Endothelial cell of umbilical vein (primary cell): ENCODE measurements around the gene LRP2BP. TPM values are rescaled to one million over a fixed set of nuclear protein-coding genes. Genes with fewer than 3 reads are reported as not detected.

Experiments used
- BruUV-seq: library from RNA; stranded (reverse); fragments of 400-500 nt; replicated peaks from 2 replicates; lab custom pipeline; 2021; lab: Mats Ljungman, UMichigan
- CTCF ChIA-PET: fragments of 300-600, 350-600 bp; sonication (Branson Sonifier 250); formaldehyde crosslinking; loops from one replicate; lab custom pipeline; 2021; ENCODE audit warnings: antibody characterized with exemption, inconsistent platforms; lab: Charles Lee
- POLR2A ChIA-PET: fragments of 300-600, 350-600 bp; sonication (Branson Sonifier 250); formaldehyde crosslinking; loops from one replicate; lab custom pipeline; 2021; ENCODE audit warnings: antibody characterized with exemption, inconsistent platforms; lab: Charles Lee
- DNase-seq: peaks from one replicate; pipeline ENCODE4 v3.0.0-alpha.2; 2011; ENCODE audit warnings: low read depth, low spot score
- FAIRE-seq: peaks from 2 replicates; lab custom pipeline; 2011; peaks lifted over from hg19 to GRCh38; lab: Jason Lieb, UNC
- H2AFZ ChIP-seq: 2 replicates; pipeline ENCODE4 v1.6.0; 2012; ENCODE audit warnings: low read depth, low read length, control low read depth, inconsistent platforms
- H3K27ac ChIP-seq: 2 replicates; pipeline ENCODE4 v1.5.1; 2011; ENCODE audit warnings: low read depth, mild to moderate bottlenecking, control low read depth, low read length, moderate library complexity; ENCODE audit not compliant: insufficient read depth
- H3K27me3 ChIP-seq, 2 experiments: 2 replicates each; pipeline versions ENCODE4 v1.6.0 to v1.6.1; 2011; ENCODE audit warnings: low read length in 2 of 2, mixed read lengths in 1 of 2; ENCODE audit not compliant: control insufficient read depth in 2 of 2, insufficient read depth in 2 of 2
- H3K36me3 ChIP-seq, 2 experiments: 2 replicates in 1 of 2; 3 replicates in 1 of 2; pipeline ENCODE4 v1.5.1; 2011; ENCODE audit warnings: low read length in 2 of 2, mild to moderate bottlenecking in 1 of 2, moderate library complexity in 1 of 2; ENCODE audit not compliant: control insufficient read depth in 2 of 2, insufficient read depth in 2 of 2; ENCODE audit errors: extremely low read depth in 1 of 2
- H3K4me1 ChIP-seq: 3 replicates; pipeline ENCODE4 v1.5.1; 2011; ENCODE audit warnings: mild to moderate bottlenecking, low read length; ENCODE audit not compliant: control insufficient read depth, insufficient read depth; ENCODE audit errors: extremely low read depth
- H3K4me2 ChIP-seq: 2 replicates; pipeline ENCODE4 v1.6.1; 2011; ENCODE audit warnings: low read length, control low read depth, mixed read lengths; ENCODE audit not compliant: insufficient read depth
- H3K4me3 ChIP-seq, 3 experiments: fragments of 200-600 bp in 1 of 3; sonication (generic), shearing (Covaris generic) in 1 of 3; replicated peaks in 1 of 3; 2 replicates each; pipeline ENCODE4 v1.5.1; 2011 to 2016; ENCODE audit warnings: control low read depth in 3 of 3, low read length in 3 of 3, mild to moderate bottlenecking in 2 of 3, inconsistent platforms in 1 of 3, low read depth in 1 of 3, moderate library complexity in 1 of 3; ENCODE audit not compliant: insufficient read depth in 1 of 3
- H3K79me2 ChIP-seq: 2 replicates; pipeline ENCODE4 v1.6.0; 2012; ENCODE audit warnings: low read length, inconsistent platforms; ENCODE audit not compliant: control insufficient read depth, insufficient read depth
- H3K9ac ChIP-seq: replicated peaks from 2 replicates; pipeline ENCODE3; 2011; ENCODE audit warnings: low read length, control low read depth; ENCODE audit not compliant: insufficient read depth; ENCODE audit errors: extremely low read depth
- H3K9me1 ChIP-seq: replicated peaks from 3 replicates; pipeline ENCODE4 v1.6.0; 2011; ENCODE audit warnings: mild to moderate bottlenecking, low read length; ENCODE audit not compliant: control insufficient read depth, insufficient read depth; ENCODE audit errors: extremely low read depth
- H3K9me3 ChIP-seq: replicated peaks from 2 replicates; pipeline ENCODE4 v1.5.1; 2012; ENCODE audit warnings: low read length, inconsistent platforms; ENCODE audit not compliant: control insufficient read depth, insufficient read depth
- H4K20me1 ChIP-seq: replicated peaks from 2 replicates; pipeline ENCODE3; 2011; ENCODE audit warnings: mild to moderate bottlenecking, low read length; ENCODE audit not compliant: control insufficient read depth, insufficient read depth; ENCODE audit errors: extremely low read depth
- EZH2 ChIP-seq: IDR thresholded peaks from 2 replicates; pipeline ENCODE4 v1.6.1; 2012; ENCODE audit warnings: borderline replicate concordance, low read depth, mild to moderate bottlenecking, moderate library complexity, low read length, inconsistent platforms; ENCODE audit not compliant: severe bottlenecking
- FOS ChIP-seq: IDR thresholded peaks from 2 replicates; pipeline ENCODE4 v1.6.1; 2011; ENCODE audit warnings: mild to moderate bottlenecking, low read length, moderate library complexity, borderline replicate concordance; ENCODE audit not compliant: insufficient read depth
- GATA2 ChIP-seq: IDR thresholded peaks from 2 replicates; pipeline ENCODE4 v1.7.0; 2011; ENCODE audit warnings: low read depth, mild to moderate bottlenecking, moderate library complexity, mixed read lengths, low read length; ENCODE audit not compliant: insufficient read length, insufficient read depth
- JUN ChIP-seq: IDR thresholded peaks from 2 replicates; pipeline ENCODE4 v1.6.1; 2011; ENCODE audit warnings: borderline replicate concordance, low read depth; ENCODE audit not compliant: insufficient read length, insufficient read depth
- MYC ChIP-seq: IDR thresholded peaks from one replicate; pipeline ENCODE4 v1.6.1; 2011; ENCODE audit warnings: mild to moderate bottlenecking, low read depth, low read length
- POLR2A ChIP-seq: IDR thresholded peaks from 2 replicates; pipeline ENCODE4 v1.6.1; 2012; ENCODE audit warnings: low read depth, mild to moderate bottlenecking, control low read depth, low read length
- POLR2AphosphoS5 ChIP-seq: IDR thresholded peaks from 2 replicates; pipeline ENCODE4 v1.6.1; 2012; ENCODE audit warnings: low read depth, mild to moderate bottlenecking, control low read depth, low read length, moderate library complexity; ENCODE audit not compliant: insufficient read depth
- dilution Hi-C: fragments of 300-500 bp; cut with MboI; formaldehyde crosslinking; loops from one replicate; pipeline ENCODE4 v1.15.0; 2019; ENCODE audit warnings: low sequenced_read_pairs; ENCODE audit not compliant: extremely low pct_ligation_motif_present
- intact Hi-C: fragments of 100-400 bp; cut with micrococcal nuclease; formaldehyde crosslinking; loops from one replicate; pipeline ENCODE4 v1.10.0; 2022
- polyA plus RNA-seq, 4 experiments: library from polyadenylated mRNA; depleted of rRNA in 3 of 4; stranded (reverse) in 3 of 4; unstranded in 1 of 4; fragments of >200 nt; gene quantifications; 2 replicates each; pipeline versions ENCODE4 v1.2.1 to v1.2.3, GENCODE V29; 2011 to 2012; ENCODE audit warnings: missing spikeins in 1 of 4
- total RNA-seq: library from RNA; stranded (reverse); gene quantifications from 2 replicates; pipeline ENCODE4 v1.2.3, GENCODE V29; 2021
- TF ChIP-seq, protein P1 (sequence below): IDR thresholded peaks from 2 replicates; pipeline ENCODE4 v1.6.1; 2011; ENCODE audit not compliant: insufficient read depth, insufficient read length
- TF ChIP-seq, protein P2 (sequence below), 2 donors: IDR thresholded peaks; 1 replicate in 1 of 2; 2 replicates in 1 of 2; pipeline ENCODE4 v1.5.1; 2011; ENCODE audit warnings: low read length in 2 of 2, mild to moderate bottlenecking in 2 of 2, moderate library complexity in 2 of 2, control low read depth in 1 of 2, inconsistent platforms in 1 of 2, low read depth in 1 of 2; ENCODE audit not compliant: insufficient read depth in 1 of 2; ENCODE audit errors: extremely low read depth in 1 of 2

Gene LRP2BP
- total and polyA plus RNA-seq, 2 donors (not counting 3 experiments of a cell fraction or from before 2014, with no cell fraction given): 0.18 to 0.53 TPM

DNA sequence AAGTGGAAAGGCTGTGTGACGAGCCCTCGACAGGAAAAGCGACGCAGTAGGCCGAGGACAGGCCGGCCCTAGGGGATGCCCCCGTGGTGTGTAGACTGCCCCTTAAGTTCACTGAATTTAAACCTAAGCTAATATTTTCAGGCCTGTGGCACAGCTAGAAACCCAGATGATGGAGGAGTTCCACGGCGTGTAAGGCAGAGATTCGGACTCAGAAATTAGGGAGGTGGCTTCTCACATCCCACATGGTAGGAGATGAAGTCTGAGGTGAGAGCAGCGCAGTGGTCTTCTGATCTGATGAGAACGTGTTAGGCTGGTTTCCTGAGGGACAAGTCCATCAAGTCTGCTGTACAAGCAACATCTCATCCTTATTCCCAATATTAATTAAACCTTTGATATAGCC is 7.8 kb downstream of the LRP2BP start:
- Histone ChIP-seq H3K36me3 (no peaks in the 10 kb centered on the region), H3K79me2 (no peaks in the 10 kb centered on the region), H2AFZ (no peak overlapping the region), H4K20me1 (no peaks in the 10 kb centered on the region), H3K9ac (no peak overlapping the region), H3K27ac (no peak overlapping the region), H3K4me1 (peaks cover 19% of the 10 kb centered on the region), H3K27me3 (no peaks in the 10 kb centered on the region), H3K4me2 (no peak overlapping the region), H3K9me1 (no peaks in the 10 kb centered on the region), H3K9me3 (no peaks in the 10 kb centered on the region), H3K4me3 (no peak overlapping the region)
- DNase-seq: no peak
- POLR2A ChIA-PET: no interaction called here
- CTCF ChIA-PET: no interaction called here
- intact Hi-C loops (no loop called here), dilution Hi-C loops (loop anchor here (25.0 kb wide), 1 partner anchor 101 kb away; no protein-coding TSS in a partner anchor)
- BruUV-seq: no TSS peak
- TF ChIP-seq POLR2A (no peak), POLR2AphosphoS5 (no peak), MYC (no peak), FOS (no peak), JUN (no peak), GATA2 (no peak), EZH2 (no peak)
- TF ChIP-seq, protein P1, sequence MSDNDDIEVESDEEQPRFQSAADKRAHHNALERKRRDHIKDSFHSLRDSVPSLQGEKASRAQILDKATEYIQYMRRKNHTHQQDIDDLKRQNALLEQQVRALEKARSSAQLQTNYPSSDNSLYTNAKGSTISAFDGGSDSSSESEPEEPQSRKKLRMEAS: no peak
- TF ChIP-seq, protein P2, sequence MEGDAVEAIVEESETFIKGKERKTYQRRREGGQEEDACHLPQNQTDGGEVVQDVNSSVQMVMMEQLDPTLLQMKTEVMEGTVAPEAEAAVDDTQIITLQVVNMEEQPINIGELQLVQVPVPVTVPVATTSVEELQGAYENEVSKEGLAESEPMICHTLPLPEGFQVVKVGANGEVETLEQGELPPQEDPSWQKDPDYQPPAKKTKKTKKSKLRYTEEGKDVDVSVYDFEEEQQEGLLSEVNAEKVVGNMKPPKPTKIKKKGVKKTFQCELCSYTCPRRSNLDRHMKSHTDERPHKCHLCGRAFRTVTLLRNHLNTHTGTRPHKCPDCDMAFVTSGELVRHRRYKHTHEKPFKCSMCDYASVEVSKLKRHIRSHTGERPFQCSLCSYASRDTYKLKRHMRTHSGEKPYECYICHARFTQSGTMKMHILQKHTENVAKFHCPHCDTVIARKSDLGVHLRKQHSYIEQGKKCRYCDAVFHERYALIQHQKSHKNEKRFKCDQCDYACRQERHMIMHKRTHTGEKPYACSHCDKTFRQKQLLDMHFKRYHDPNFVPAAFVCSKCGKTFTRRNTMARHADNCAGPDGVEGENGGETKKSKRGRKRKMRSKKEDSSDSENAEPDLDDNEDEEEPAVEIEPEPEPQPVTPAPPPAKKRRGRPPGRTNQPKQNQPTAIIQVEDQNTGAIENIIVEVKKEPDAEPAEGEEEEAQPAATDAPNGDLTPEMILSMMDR (IDR thresholded peaks at IDR 0.05; ENCODE audit: extremely low read depth in 1 of 2, insufficient read depth in 1 of 2, low read depth in 1 of 2, low read length in 2 of 2): no peak
- FAIRE-seq: no peak
